HEK293T (cell line): ENCODE results near the gene LAMA1.

Experiments
- ARNT ChIP-seq: fragments of 450-650 bp; IDR thresholded peaks from 2 replicates; pipeline ENCODE4 v1.6.1; 2017; ENCODE audit warnings: mild to moderate bottlenecking
- FOXM1 ChIP-seq: fragments of 450-650 bp; IDR thresholded peaks from 2 replicates; pipeline ENCODE4 v1.6.1; 2017; ENCODE audit warnings: mild to moderate bottlenecking, borderline replicate concordance

DNA sequence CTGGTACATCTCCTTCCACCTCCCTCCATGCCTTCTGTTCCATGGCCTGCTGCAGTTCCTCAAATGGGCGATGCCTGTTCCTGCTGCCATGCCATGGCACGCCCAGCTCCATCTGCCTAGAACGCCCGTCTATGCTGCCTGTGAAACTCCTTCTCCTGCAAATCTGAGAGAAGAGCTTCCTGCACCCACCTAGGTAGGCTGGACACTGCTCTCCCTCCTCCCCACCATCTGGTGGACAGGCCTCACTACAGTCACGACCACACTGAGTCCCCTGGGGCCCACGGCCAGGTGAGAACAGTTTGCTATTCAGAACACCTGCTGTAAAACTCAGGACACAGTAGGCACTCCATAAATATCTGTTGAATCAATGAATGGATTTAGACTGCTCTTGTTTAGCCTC is 92.4 kb downstream of the LAMA1 start:
- TF ChIP-seq FOXM1 (no peak), ARNT (no peak)
